ENCODE measurements around the gene GRP. TPM values are rescaled to one million over a fixed set of nuclear protein-coding genes. Genes with fewer than 3 reads are reported as not detected.

The GRP gene
- total and polyA plus RNA-seq, 2 donors from 2014 or later, result not detected

DNA sequence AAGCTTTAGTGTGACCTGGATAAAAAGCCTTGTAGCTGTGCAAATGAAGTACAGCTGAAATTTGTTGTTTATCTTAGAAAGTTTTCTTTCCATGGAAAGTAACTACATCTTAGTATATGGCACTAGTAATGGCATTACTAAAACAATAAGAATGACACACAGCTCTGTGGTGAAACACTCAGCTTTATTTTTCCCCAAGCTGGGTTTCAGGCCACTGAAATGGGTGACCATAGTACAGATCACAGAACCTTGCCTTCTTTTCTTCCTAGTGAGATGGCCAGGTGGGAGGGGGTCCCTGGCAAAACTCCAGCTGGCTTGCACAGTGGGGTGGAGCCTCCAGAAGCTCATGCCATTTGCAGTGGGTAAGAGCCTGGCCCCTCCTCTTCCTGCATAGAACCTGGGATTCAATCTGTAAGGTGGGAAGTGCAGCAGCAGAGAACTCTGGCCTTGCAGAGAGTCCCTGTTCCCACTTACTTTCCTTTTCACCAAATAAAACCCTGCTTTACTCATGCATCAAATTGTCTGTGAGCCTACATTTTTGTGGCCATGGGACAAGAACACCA is 17.6 kb upstream of the GRP start:
- no peak for FAIRE-seq
- no peak overlapping the region for H3K4me3 ChIP-seq (ENCODE audit: low read length in 3 of 3)
- TF ChIP-seq, protein P1, sequence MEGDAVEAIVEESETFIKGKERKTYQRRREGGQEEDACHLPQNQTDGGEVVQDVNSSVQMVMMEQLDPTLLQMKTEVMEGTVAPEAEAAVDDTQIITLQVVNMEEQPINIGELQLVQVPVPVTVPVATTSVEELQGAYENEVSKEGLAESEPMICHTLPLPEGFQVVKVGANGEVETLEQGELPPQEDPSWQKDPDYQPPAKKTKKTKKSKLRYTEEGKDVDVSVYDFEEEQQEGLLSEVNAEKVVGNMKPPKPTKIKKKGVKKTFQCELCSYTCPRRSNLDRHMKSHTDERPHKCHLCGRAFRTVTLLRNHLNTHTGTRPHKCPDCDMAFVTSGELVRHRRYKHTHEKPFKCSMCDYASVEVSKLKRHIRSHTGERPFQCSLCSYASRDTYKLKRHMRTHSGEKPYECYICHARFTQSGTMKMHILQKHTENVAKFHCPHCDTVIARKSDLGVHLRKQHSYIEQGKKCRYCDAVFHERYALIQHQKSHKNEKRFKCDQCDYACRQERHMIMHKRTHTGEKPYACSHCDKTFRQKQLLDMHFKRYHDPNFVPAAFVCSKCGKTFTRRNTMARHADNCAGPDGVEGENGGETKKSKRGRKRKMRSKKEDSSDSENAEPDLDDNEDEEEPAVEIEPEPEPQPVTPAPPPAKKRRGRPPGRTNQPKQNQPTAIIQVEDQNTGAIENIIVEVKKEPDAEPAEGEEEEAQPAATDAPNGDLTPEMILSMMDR (IDR thresholded peaks at IDR 0.05; ENCODE audit: borderline replicate concordance, extremely low read depth, insufficient read depth), result no peak

DNA sequence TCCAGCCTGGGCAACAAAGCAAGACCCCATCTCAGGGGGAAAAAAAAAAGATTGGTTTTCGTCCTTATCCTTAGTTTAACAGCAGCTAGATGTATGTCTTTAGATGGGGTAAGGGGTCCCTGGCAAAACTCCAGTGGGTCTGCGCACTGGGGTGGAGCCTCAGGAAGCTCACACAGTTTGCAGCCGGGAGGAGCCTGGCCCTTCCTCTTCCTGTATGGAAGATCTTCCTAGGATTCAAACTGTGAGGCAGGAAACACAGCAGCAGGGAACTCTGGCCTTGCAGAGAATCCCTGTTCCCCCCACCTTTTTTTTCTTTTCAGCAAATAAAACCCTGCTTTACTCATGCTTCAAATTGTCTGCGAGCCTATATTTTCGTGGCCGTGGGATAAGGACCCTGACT is 12.5 kb upstream of the GRP start:
- Histone ChIP-seq H3K9me3 (ENCODE audit: control insufficient read depth in 2 of 3, insufficient read depth in 1 of 3, low read length in 3 of 3) (no peaks in the 10 kb centered on the region), H3K4me1 (ENCODE audit: control insufficient read depth in 2 of 3, insufficient read depth in 2 of 3, low read depth in 1 of 3, low read length in 3 of 3) (no peaks in the 10 kb centered on the region), H3K27ac (ENCODE audit: low read depth in 2 of 2, low read length in 2 of 2) (no peak overlapping the region), H3K4me3 (ENCODE audit: low read length in 3 of 3) (no peak overlapping the region), H3K9ac (ENCODE audit: low read length in 3 of 3) (no peak overlapping the region), H3K36me3 (ENCODE audit: control insufficient read depth in 2 of 3, insufficient read depth in 3 of 3, low read length in 3 of 3) (no peaks in the 10 kb centered on the region), H3K27me3 (ENCODE audit: control insufficient read depth, insufficient read depth, low read length) (no peaks in the 10 kb centered on the region)
- TF ChIP-seq, protein P1 (IDR thresholded peaks at IDR 0.05; ENCODE audit: borderline replicate concordance, extremely low read depth, insufficient read depth), result no peak
- DNase-seq (no peak), FAIRE-seq (no peak)
- intact Hi-C loops (cut with DNase I), result no loop called here

More for the DNA sequence above, 17.6 kb upstream of the GRP start:
- Histone ChIP-seq H3K9ac (ENCODE audit: low read length in 3 of 3) (no peak overlapping the region), H3K36me3 (ENCODE audit: control insufficient read depth in 2 of 3, insufficient read depth in 3 of 3, low read length in 3 of 3) (no peaks in the 10 kb centered on the region), H3K4me1 (ENCODE audit: control insufficient read depth in 2 of 3, insufficient read depth in 2 of 3, low read depth in 1 of 3, low read length in 3 of 3) (no peaks in the 10 kb centered on the region), H3K27ac (ENCODE audit: low read depth in 2 of 2, low read length in 2 of 2) (no peak overlapping the region), H3K9me3 (ENCODE audit: control insufficient read depth in 2 of 3, insufficient read depth in 1 of 3, low read length in 3 of 3) (no peaks in the 10 kb centered on the region), H3K27me3 (ENCODE audit: control insufficient read depth, insufficient read depth, low read length) (no peaks in the 10 kb centered on the region)
- intact Hi-C loops (cut with DNase I), result no loop called here
- DNase-seq, result no peak

DNA sequence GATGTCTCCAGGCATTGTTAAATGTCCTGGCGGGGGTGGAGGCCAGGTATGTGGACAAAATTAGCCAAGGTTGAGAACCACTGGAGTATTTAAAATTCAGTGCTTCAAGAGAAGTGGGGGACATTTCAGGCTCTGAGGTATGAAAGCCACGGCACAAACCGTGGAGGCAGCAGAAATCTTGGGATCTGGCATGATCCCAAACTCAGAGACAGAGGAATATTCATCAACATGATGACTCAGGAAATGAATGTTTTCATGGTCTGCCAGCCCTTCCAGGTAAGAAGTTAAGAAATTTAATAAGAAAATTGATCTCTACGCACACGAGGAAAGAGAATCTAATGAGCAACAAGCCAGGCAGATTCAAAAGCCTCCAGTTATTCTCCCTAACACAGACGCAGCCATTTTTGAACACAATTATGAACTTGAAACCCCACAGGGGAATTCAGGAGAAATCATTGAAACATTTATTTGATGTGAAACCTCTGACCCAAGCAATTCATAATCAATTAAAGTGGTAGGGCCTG is 11.3 kb upstream of the GRP start:
- no peak for FAIRE-seq
- H3K27me3 ChIP-seq (ENCODE audit: control insufficient read depth, insufficient read depth, low read length), result no peaks in the 10 kb centered on the region
- H3K4me3 ChIP-seq (ENCODE audit: low read length in 3 of 3), result no peak overlapping the region
- no peaks in the 10 kb centered on the region for H3K36me3 ChIP-seq (ENCODE audit: control insufficient read depth in 2 of 3, insufficient read depth in 3 of 3, low read length in 3 of 3)
- peak in 1 of 5 donors; percentile 11 for DNase-seq
- no peak overlapping the region for H3K9ac ChIP-seq (ENCODE audit: low read length in 3 of 3)
- intact Hi-C loops (cut with DNase I), result no loop called here
- no peaks in the 10 kb centered on the region for H3K4me1 ChIP-seq (ENCODE audit: control insufficient read depth in 2 of 3, insufficient read depth in 2 of 3, low read depth in 1 of 3, low read length in 3 of 3)
- H3K27ac ChIP-seq (ENCODE audit: low read depth in 2 of 2, low read length in 2 of 2), result no peak overlapping the region
- TF ChIP-seq, protein P1 (IDR thresholded peaks at IDR 0.05; ENCODE audit: borderline replicate concordance, extremely low read depth, insufficient read depth), result no peak
- H3K9me3 ChIP-seq (ENCODE audit: control insufficient read depth in 2 of 3, insufficient read depth in 1 of 3, low read length in 3 of 3), result no peaks in the 10 kb centered on the region

DNA sequence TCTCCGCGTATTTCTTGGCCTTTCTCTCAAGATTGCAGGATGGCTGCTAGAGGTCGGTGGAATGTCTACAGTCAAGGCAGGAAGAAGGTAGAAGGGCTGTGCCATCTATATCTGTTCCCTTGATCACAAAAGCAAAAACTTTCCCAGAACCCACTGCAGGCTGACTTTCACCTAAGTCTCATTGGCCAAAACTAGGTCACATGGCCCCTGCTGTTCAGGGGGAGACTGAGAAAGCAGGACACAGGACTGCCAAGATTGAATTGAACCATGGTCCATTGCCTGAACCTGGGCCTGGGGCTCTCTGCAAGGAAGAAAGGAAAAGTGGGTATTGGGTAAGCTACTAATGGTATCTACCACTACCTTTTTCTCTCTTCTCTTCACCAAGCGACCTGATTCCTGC is 9.7 kb upstream of the GRP start:
- Histone ChIP-seq H3K36me3 (ENCODE audit: control insufficient read depth in 2 of 3, insufficient read depth in 3 of 3, low read length in 3 of 3) (no peaks in the 10 kb centered on the region), H3K9ac (ENCODE audit: low read length in 3 of 3) (no peak overlapping the region), H3K27me3 (ENCODE audit: control insufficient read depth, insufficient read depth, low read length) (no peaks in the 10 kb centered on the region), H3K4me3 (ENCODE audit: low read length in 3 of 3) (no peak overlapping the region), H3K9me3 (ENCODE audit: control insufficient read depth in 2 of 3, insufficient read depth in 1 of 3, low read length in 3 of 3) (no peaks in the 10 kb centered on the region), H3K4me1 (ENCODE audit: control insufficient read depth in 2 of 3, insufficient read depth in 2 of 3, low read depth in 1 of 3, low read length in 3 of 3) (no peaks in the 10 kb centered on the region), H3K27ac (ENCODE audit: low read depth in 2 of 2, low read length in 2 of 2) (no peak overlapping the region)
- TF ChIP-seq, protein P1 (IDR thresholded peaks at IDR 0.05; ENCODE audit: borderline replicate concordance, extremely low read depth, insufficient read depth), result no peak
- FAIRE-seq (no peak), DNase-seq (no peak)
- intact Hi-C loops (cut with DNase I), result no loop called here
